Esophagus squamous epithelium (tissue), 4 donors: Measurements from ENCODE around the gene PFKP.

Source experiments
- POLR2A ChIP-seq, 4 donors: fragments of 450-650 bp; IDR thresholded peaks; one replicate each; pipeline ENCODE4 v1.6.1; 2017; ENCODE audit warnings: antibody characterized with exemption in 4 of 4, mild to moderate bottlenecking in 4 of 4, moderate library complexity in 3 of 4
- TF ChIP-seq, protein P1 (sequence below), 6 experiments: fragments of 450-650 bp in 4 of 6; fragments of 200-600 bp in 2 of 6; sonication (generic) in 2 of 6; IDR thresholded peaks; one replicate each; pipeline ENCODE4 v1.5.1; 2016 to 2019; ENCODE audit warnings: antibody characterized with exemption in 6 of 6, mild to moderate bottlenecking in 4 of 6, moderate library complexity in 4 of 6

DNA sequence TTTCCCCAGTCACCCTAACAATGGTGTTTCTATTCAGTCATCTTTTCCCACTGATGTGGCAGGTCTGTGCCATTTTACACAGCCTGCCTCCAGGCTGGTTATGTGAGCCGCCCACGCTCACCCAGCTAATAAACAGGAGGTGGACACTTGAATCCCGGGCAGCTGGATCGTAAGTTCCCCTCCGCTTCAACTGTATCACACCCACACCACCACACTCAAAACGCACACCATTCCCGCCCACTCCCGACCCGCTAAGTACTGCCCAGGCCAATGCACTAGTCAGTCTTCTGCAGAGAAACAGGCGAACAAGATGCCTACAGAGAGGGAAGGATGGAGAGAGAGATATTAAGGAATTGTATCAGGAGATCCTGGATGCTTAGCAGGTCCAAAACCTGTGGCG lies 38.9 kb upstream of the PFKP start:
- no peak for TF ChIP-seq POLR2A (IDR thresholded peaks at IDR 0.05)
- TF ChIP-seq, protein P1, sequence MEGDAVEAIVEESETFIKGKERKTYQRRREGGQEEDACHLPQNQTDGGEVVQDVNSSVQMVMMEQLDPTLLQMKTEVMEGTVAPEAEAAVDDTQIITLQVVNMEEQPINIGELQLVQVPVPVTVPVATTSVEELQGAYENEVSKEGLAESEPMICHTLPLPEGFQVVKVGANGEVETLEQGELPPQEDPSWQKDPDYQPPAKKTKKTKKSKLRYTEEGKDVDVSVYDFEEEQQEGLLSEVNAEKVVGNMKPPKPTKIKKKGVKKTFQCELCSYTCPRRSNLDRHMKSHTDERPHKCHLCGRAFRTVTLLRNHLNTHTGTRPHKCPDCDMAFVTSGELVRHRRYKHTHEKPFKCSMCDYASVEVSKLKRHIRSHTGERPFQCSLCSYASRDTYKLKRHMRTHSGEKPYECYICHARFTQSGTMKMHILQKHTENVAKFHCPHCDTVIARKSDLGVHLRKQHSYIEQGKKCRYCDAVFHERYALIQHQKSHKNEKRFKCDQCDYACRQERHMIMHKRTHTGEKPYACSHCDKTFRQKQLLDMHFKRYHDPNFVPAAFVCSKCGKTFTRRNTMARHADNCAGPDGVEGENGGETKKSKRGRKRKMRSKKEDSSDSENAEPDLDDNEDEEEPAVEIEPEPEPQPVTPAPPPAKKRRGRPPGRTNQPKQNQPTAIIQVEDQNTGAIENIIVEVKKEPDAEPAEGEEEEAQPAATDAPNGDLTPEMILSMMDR (IDR thresholded peaks at IDR 0.05): no peak
